Activated CD8-positive, alpha-beta T cell treated with anti-CD3 and anti-CD28 coated beads for 36 hours (primary cell): ENCODE data around the gene DNAH8. TPM values are rescaled to one million over a fixed set of nuclear protein-coding genes. Genes with fewer than 3 reads are reported as not detected.
A peak's percentile ranks its signal among the peaks of the same experiment; 100 is the strongest.

Experiments
- ATAC-seq: fragments of 200-7000 bp; cut with Tn5 transposase; one replicate; pipeline ENCODE4 v1.10.0; 2021; ENCODE audit warnings: mild to moderate bottlenecking, moderate library complexity
- CTCF ChIA-PET: fragments of 350-600 bp; sonication (Branson Sonifier 250); formaldehyde crosslinking; loops from one replicate; lab custom pipeline; 2021; ENCODE audit warnings: antibody characterized with exemption; lab: Charles Lee
- POLR2A ChIA-PET: fragments of 350-600 bp; sonication (Branson Sonifier 250); formaldehyde crosslinking; loops from one replicate; lab custom pipeline; 2021; ENCODE audit warnings: antibody characterized with exemption; lab: Charles Lee
- DNase-seq: peaks from one replicate; pipeline ENCODE4 v3.0.0-alpha.2; 2020
- H3K27ac Mint-ChIP-seq: one replicate; pipeline ENCODE4 v1.8.0; 2021; ENCODE audit warnings: mild to moderate bottlenecking, mixed read lengths
- H3K27me3 Mint-ChIP-seq: one replicate; pipeline ENCODE4 v1.8.0; 2021; ENCODE audit warnings: mixed read lengths
- H3K36me3 Mint-ChIP-seq: one replicate; pipeline ENCODE4 v1.8.0; 2021; ENCODE audit warnings: low read depth, mixed read lengths
- H3K4me1 Mint-ChIP-seq: one replicate; pipeline ENCODE4 v1.8.0; 2021; ENCODE audit warnings: low read depth, mixed read lengths
- H3K4me3 Mint-ChIP-seq: one replicate; pipeline ENCODE4 v1.8.0; 2021; ENCODE audit warnings: mild to moderate bottlenecking, moderate library complexity, mixed read lengths
- H3K9me3 Mint-ChIP-seq: one replicate; pipeline ENCODE4 v1.8.0; 2021; ENCODE audit warnings: mixed read lengths
- intact Hi-C: fragments of 100-400 bp; cut with micrococcal nuclease; formaldehyde crosslinking; loops from one replicate; pipeline ENCODE4 v1.10.0; 2022
- total RNA-seq, 2 experiments: library from RNA; stranded (reverse); gene quantifications; one replicate each; pipeline ENCODE4 v1.2.3, GENCODE V29; 2021
- TF ChIP-seq, protein P1 (sequence below): fragments of 200-600 bp; IDR thresholded peaks from one replicate; pipeline ENCODE4 v1.8.0; 2022; ENCODE audit warnings: antibody characterized with exemption, mild to moderate bottlenecking

DNAH8 gene
- total RNA-seq, 2 experiments from 2014 or later: not detected

DNA sequence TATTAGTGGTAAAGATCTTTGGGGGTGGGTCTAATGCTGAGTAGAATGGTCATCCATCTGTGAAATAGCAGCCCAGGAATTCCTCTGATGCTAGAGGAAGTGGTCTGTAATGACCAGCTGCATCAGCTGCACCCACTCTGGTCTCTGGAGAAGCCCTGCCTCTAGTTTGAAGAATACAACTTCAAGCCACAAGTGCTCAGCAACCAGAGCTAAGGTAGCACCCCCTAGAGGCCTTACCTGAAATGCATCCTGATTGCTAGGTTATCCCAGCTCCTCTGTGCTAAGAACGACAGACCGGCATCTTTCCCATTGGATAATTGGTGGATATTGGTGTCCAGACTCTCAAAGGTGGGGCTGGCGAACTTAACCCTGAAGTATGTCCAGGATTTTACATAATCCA, 58.2 kb downstream of the DNAH8 start:
- TF ChIP-seq, protein P1, sequence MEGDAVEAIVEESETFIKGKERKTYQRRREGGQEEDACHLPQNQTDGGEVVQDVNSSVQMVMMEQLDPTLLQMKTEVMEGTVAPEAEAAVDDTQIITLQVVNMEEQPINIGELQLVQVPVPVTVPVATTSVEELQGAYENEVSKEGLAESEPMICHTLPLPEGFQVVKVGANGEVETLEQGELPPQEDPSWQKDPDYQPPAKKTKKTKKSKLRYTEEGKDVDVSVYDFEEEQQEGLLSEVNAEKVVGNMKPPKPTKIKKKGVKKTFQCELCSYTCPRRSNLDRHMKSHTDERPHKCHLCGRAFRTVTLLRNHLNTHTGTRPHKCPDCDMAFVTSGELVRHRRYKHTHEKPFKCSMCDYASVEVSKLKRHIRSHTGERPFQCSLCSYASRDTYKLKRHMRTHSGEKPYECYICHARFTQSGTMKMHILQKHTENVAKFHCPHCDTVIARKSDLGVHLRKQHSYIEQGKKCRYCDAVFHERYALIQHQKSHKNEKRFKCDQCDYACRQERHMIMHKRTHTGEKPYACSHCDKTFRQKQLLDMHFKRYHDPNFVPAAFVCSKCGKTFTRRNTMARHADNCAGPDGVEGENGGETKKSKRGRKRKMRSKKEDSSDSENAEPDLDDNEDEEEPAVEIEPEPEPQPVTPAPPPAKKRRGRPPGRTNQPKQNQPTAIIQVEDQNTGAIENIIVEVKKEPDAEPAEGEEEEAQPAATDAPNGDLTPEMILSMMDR: peak; percentile 45
- POLR2A ChIA-PET: no interaction called here
- Mint-ChIP-seq H3K36me3 (no peaks in the 10 kb centered on the region), H3K4me1 (no peaks in the 10 kb centered on the region), H3K27me3 (peaks cover 11% of the 10 kb centered on the region), H3K9me3 (peaks cover 2% of the 10 kb centered on the region), H3K4me3 (no peak overlapping the region), H3K27ac (no peak overlapping the region)
- ATAC-seq (peak; percentile 56), DNase-seq (peak; percentile 35)
- intact Hi-C loops: no loop called here
- CTCF ChIA-PET: interaction anchor here (0.6 to 1.6 kb wide), 7 partner anchors 10 to 190 kb away, joined by 3 to 7 read pairs (median 3); no protein-coding TSS in a partner anchor

DNA sequence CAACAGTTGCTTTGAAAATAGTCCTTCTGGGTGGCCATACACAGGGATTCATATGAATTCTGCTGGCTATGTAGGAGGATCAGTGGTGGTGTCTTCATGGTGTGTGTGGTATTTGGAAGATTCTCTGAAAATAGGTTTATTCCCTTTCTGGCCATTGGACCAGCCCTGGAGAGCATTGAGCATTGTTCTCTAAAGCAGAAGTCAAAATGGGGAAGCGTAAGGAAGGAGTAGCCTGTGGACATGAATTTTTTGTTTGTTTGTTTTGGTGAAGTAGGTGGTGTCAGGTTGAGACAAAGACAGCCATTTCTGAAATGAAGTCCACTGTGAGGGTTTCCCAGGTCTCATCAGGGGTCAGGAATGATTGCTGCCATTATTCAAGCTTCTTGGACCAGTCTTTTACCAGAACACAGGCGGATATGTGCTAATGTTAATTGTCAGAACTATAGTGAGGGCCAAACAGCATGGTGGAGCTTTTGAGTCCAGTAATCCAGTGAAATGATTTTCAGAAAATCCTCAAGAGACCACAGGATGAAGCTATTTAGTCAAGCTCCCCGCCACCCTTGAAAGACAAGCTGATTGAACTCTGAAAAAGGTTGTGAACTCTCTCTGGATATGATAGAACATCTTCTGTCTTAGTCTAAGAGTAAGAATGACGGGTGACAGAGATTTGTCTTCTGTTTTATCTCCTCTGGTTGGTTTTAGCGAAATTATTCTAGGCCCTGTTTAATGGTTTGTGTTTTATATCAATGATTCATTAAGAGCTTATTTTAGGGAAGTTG, 60.0 kb downstream of the DNAH8 start:
- no peak overlapping the region for H3K4me3 Mint-ChIP-seq
- peaks cover 12% of the 10 kb centered on the region for H3K27me3 Mint-ChIP-seq
- intact Hi-C loops: no loop called here
- no peak for DNase-seq
- POLR2A ChIA-PET: no interaction called here
- no peaks in the 10 kb centered on the region for H3K4me1 Mint-ChIP-seq
- no peak overlapping the region for H3K27ac Mint-ChIP-seq
- CTCF ChIA-PET: no interaction called here
- no peaks in the 10 kb centered on the region for H3K36me3 Mint-ChIP-seq
- TF ChIP-seq, protein P1: no peak
- no peaks in the 10 kb centered on the region for H3K9me3 Mint-ChIP-seq
- no peak for ATAC-seq

DNA sequence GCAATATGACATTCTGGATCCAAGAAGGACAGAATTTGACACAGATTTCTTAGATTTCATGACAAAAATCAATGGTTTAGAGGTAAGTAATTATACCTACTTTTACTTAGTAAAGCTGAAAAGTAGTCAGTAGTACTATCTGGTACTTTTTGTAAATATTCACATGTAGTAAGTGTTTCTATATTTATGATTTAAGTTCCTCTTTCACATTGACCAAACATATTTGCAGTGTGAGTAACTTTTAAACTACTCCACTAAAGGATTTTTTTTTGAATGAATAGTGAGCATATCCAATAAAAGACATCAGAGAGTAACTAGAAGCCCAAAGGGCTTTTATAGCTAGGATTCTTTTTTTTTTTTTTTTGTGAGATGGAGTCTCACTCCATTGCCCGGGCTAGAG, 60.8 kb downstream of the DNAH8 start:
- H3K9me3 Mint-ChIP-seq: no peaks in the 10 kb centered on the region
- ATAC-seq: no peak
- H3K27me3 Mint-ChIP-seq: peaks cover 17% of the 10 kb centered on the region
- DNase-seq: no peak
- CTCF ChIA-PET: no interaction called here
- intact Hi-C loops: no loop called here
- POLR2A ChIA-PET: no interaction called here
- TF ChIP-seq, protein P1: no peak
- H3K36me3 Mint-ChIP-seq: no peaks in the 10 kb centered on the region
- no peak overlapping the region for H3K4me3 Mint-ChIP-seq
- H3K4me1 Mint-ChIP-seq: no peaks in the 10 kb centered on the region
- H3K27ac Mint-ChIP-seq: no peak overlapping the region

DNA sequence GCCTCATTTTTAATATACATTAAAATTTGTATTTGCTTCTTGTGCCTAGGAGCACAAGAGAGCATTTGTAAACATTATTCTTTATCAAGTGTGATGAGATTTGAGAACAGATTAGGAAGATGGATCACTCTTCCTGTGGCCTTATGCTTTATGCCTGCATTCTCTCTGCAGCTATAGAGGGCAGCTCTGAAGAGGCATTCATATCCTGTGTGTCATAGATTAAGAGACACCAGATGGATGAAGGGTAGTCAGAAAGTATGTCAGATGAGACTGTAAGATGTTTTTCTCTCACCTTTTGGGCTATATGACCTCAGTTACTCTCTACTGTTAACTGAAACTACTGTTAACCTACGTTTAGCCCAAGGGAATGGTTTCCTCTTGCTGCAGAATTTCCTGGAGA, 61.4 kb downstream of the DNAH8 start:
- DNase-seq (no peak), ATAC-seq (peak; percentile 34)
- ChIA-PET CTCF (interaction anchor here (1.0 kb wide), 1 partner anchor 96 kb away, joined by 3 read pairs; no protein-coding TSS in a partner anchor), POLR2A (no interaction called here)
- no peak overlapping the region for H3K4me3 Mint-ChIP-seq
- intact Hi-C loops: no loop called here
- no peak overlapping the region for H3K27ac Mint-ChIP-seq
- H3K4me1 Mint-ChIP-seq: no peaks in the 10 kb centered on the region
- H3K27me3 Mint-ChIP-seq: peaks cover 18% of the 10 kb centered on the region
- TF ChIP-seq, protein P1: no peak
- H3K36me3 Mint-ChIP-seq: no peaks in the 10 kb centered on the region
- no peaks in the 10 kb centered on the region for H3K9me3 Mint-ChIP-seq
